GM10847 (cell line): Measurements from ENCODE around the gene PCLAF.

ENCODE experiments used
- POLR2A ChIP-seq: IDR thresholded peaks from 2 replicates; pipeline ENCODE4 v1.6.1; 2011; ENCODE audit not compliant: insufficient read length; ENCODE audit errors: extremely low read depth

Gene PCLAF

GRCh38 chr15:64373360-64373759 lies 7.9 kb downstream of the PCLAF start:
- no peak for TF ChIP-seq POLR2A

DNA sequence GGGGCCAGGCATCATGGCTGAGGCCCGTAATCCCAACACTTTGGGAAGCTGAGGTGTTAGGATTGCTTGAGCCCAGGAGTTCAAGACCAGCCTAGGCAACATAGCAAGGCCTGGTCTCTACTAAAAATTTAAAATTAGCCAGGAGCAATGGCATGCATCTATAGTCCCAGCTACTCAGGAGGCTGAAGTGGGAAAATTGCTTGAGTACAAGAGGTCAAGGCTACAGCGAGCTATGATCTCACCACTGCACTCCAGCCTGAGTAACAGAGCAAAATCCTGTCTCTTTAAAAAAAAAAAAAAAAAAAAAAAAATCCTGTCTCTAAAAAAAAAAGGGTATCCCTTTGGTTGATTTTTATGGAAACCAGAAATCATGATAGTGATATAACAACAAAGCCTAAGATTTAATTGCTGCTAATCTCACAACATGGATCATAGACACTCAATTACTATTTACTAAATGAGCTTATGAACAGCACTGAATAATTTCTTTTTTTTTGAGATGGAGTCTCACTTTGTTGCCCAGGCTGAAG lies 12.1 kb downstream of the PCLAF start:
- no peak for TF ChIP-seq POLR2A

- no peak for TF ChIP-seq POLR2A
Measured at GRCh38 chr15:64361259-64361658, 20.0 kb downstream of the PCLAF start.

DNA sequence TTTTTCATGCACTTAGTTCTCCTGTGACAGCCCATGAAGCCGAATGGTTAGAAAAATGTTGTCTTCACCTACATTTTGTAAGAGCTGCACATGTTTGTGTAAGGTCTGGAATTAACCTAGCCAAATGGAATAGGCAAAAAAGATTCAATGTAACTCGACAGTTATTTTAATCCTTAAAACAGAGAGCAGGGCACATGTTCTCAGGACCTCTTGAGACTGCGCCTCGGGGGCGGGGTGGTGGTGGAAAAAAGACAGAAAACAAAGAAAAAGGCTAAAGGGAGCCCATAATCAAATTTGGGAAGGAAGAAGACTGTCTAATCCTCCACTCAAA lies 24.6 kb downstream of the PCLAF start:
- TF ChIP-seq POLR2A, result no peak

DNA sequence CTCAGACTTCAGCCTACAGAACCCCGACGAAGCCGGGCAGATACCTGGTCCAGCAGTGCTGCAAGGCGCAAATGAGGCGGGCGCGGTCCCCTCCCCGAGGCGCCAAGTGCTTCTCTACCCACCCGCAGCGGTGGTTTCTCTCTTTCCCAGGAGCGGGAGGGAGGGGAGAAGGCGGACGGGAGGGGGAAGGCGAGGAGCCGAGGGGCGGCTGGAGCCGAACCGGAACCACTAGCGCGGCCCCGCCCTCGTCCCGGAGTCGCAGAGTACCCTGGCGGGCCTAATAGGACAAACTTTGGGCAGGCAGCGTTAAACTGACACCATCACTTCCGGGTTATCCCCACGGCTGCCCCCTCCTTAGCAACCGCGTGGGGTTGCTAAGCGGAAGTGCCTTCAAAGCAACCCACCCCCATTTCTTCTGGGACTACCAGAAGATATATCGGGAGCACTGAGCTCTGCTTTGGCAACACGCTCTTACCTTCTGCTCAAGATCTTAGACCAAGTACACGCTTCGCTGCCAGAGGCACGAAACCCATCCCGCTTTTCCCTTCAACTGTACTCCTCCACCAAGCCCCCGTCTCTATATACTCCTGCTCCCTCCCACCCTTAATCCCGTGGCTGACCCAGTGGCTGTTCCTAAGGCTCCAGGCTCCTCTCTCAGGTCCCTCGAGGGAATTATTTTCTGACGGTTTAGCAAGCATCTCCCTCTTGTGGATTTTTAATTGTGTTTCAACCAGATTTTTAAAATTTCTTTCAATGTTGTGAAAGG lies 25.1 kb downstream of the PCLAF start, which contains the start of gene CSNK1G1:
Gene CSNK1G1, minus strand, starts transcription at position 230 of the 766 bp plus-strand sequence. CDS start 55,674 bp downstream, outside the sequence.
- no peak for TF ChIP-seq POLR2A

- no peak for TF ChIP-seq POLR2A
Measured at GRCh38 chr15:64355348-64355943, 25.8 kb downstream of the PCLAF start.

GRCh38 chr15:64354688-64355344 lies 26.4 kb downstream of the PCLAF start:
- no peak for TF ChIP-seq POLR2A

GRCh38 chr15:64351265-64351664 lies 30.0 kb downstream of the PCLAF start:
- no peak for TF ChIP-seq POLR2A

DNA sequence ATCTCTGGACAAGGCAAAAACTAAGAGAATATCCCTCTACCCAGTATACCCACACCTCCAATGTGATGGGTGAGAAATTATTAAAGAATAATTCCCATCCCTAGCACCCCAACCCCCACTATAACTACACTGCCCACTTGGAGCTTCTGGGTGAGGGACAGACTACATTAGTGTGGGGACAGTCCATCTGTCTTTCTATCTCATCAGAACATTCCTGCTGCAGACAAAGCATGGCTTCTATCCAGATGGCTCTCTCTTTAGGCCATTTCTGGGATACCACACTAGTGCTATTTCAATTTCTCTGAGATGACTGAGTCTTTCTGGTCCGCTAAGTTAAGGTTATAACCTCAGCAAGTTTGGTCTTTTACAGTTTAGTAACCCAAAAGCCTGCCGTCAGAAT lies 31.9 kb downstream of the PCLAF start:
- TF ChIP-seq POLR2A, result no peak

GRCh38 chr15:64348455-64348854 lies 32.8 kb downstream of the PCLAF start:
- TF ChIP-seq POLR2A, result no peak

GRCh38 chr15:64344651-64345294 lies 36.5 kb downstream of the PCLAF start:
- TF ChIP-seq POLR2A, result no peak

- no peak for TF ChIP-seq POLR2A
Measured at GRCh38 chr15:64343841-64344240, 37.4 kb downstream of the PCLAF start.

GRCh38 chr15:64343222-64343621 lies 38.0 kb downstream of the PCLAF start:
- TF ChIP-seq POLR2A, result no peak

DNA sequence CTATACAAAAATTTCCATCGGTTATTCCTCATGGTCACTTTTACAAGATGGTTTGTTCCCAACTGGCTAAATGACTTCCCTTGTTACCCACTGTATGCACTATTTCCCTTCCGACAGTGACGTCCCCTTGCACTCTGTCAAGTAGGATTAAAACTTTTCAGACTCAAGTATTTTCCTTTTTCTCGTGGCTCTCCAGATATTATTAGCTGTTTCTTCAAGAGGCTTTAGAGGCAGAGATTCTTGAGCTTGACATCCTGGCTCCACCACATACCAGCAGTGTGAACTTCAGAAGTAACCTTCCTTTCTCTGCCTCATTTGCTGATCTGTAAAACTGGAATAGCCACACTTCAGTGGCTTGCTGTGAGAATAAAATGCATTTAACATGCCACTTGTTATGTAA lies 39.3 kb downstream of the PCLAF start:
- no peak for TF ChIP-seq POLR2A

DNA sequence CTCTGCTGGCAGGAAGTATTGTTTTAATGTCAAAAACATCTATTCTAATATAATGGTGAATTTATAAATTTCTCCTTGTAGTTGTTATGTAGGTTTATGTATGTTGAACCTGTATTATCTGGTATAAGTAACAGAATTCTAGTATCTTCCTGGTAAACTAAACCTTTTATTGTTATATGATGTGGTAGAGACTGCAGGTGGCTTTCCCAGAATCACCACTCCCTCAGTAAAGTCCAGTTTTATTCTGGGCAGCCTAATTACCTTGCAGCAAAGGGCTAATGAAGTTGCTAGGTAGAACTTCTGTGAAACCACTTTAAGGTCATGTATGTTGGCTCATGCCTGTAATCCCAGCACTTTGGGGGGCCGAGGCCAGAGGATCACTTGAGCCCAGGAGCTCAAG lies 40.9 kb downstream of the PCLAF start:
- no peak for TF ChIP-seq POLR2A

DNA sequence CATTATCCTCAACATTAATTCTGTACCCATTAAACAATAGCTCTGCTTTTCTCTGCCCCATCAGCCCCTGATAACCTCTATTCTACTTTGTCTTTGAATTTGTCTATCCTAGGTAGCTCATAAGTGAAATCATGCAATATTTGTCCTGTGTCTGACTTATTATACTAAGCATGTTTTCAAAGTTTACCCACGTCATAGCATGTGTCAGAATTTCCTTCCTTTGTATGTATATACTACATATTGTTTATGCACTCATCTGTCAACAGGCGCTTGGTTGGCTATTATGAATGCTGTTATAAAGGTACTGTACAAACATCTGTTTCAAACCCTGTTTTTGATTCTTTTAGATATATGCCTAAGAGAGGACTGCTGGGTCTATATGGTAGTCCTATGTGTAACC lies 43.5 kb downstream of the PCLAF start:
- no peak for TF ChIP-seq POLR2A
